ENCODE data around the gene PTPN14. TPM values are rescaled to one million over a fixed set of nuclear protein-coding genes. Genes with fewer than 3 reads are reported as not detected.

Gene PTPN14
- total and polyA plus RNA-seq, 2 of the 8 experiments (the other 6 are each of a cell fraction or from before 2014, with no cell fraction given): 14.4 to 93.6 TPM

GRCh38 chr1:214317300-214317699, 234.1 kb downstream of the PTPN14 start:
- Histone ChIP-seq H2BK20ac (ENCODE audit: low read length) (no peak overlapping the region), H3K27me3 (replicated peaks in 1 of 4; ENCODE audit: control insufficient read depth in 3 of 4, extremely low read depth in 1 of 4, insufficient read depth in 3 of 4, low read length in 3 of 4) (peaks cover 20 to 46% (median 43%) of the 10 kb centered on the region in 4 experiments; a peak in 6 of 7 replicates), H3K36me3 (ENCODE audit: control insufficient read depth in 2 of 4, insufficient read depth in 4 of 4, low read length in 3 of 4) (no peaks in the 10 kb centered on the region; a peak in 1 of 8 replicates), H3K14ac (ENCODE audit: insufficient read length) (no peak overlapping the region), H3K4me1 (replicated peaks in 1 of 4; ENCODE audit: control insufficient read depth in 3 of 4, insufficient read depth in 4 of 4, low read length in 3 of 4) (peaks cover 3 to 20% (median 12%) of the 10 kb centered on the region in 4 experiments), H2AK5ac (ENCODE audit: low read depth, low read length) (no peak overlapping the region), H3K23ac (ENCODE audit: insufficient read length) (no peak overlapping the region), H3K27ac (ENCODE audit: low read depth, low read length) (no peak overlapping the region), H3K18ac (ENCODE audit: extremely low read depth, low read length) (no peak overlapping the region), H4K8ac (ENCODE audit: extremely low read depth, insufficient read depth, low read length) (no peak overlapping the region), H4K20me1 (replicated peaks in 1 of 2; ENCODE audit: control insufficient read depth in 1 of 2, insufficient read depth in 2 of 2, low read length in 2 of 2) (peaks cover 0 to 2% of the 10 kb centered on the region in 2 experiments), H2BK5ac (ENCODE audit: low read depth, low read length) (no peak overlapping the region), H2AFZ (ENCODE audit: low read length) (no peak overlapping the region), H4K5ac (ENCODE audit: insufficient read length, low read depth, low read length) (no peak overlapping the region), H3K23me2 (ENCODE audit: low read depth, low read length) (no peaks in the 10 kb centered on the region), H3K9me3 (ENCODE audit: insufficient read depth in 2 of 2, low read depth in 1 of 2, low read length in 1 of 2) (no peaks in the 10 kb centered on the region), H3K9ac (replicated peaks in 1 of 4; ENCODE audit: extremely low read depth in 1 of 4, low read depth in 3 of 4, low read length in 3 of 4) (no peak overlapping the region), H3K79me2 (ENCODE audit: control insufficient read depth in 1 of 2, insufficient read depth in 2 of 2, low read length in 2 of 2) (no peaks in the 10 kb centered on the region), H3K79me1 (ENCODE audit: low read depth, low read length) (no peaks in the 10 kb centered on the region), H3K4me3 (ENCODE audit: extremely low read depth in 1 of 4, insufficient read depth in 2 of 4, low read depth in 3 of 4, low read length in 4 of 4) (peak overlapping the region in 1 of 4 experiments; percentile 45; a peak in 2 of 8 replicates), H2BK120ac (replicated peaks; ENCODE audit: low read depth, low read length) (no peak overlapping the region), H2BK12ac (ENCODE audit: low read depth, low read length) (no peak overlapping the region; the same call in 1 of the 2 replicates), H3K4ac (replicated peaks; ENCODE audit: insufficient read length, low read depth, low read length) (no peak overlapping the region), H3K56ac (replicated peaks; ENCODE audit: insufficient read length, low read depth, low read length) (no peak overlapping the region), H4K91ac (replicated peaks; ENCODE audit: insufficient read length, low read length) (no peak overlapping the region), H3K4me2 (ENCODE audit: insufficient read depth in 1 of 2, low read depth in 2 of 2, low read length in 2 of 2) (peak overlapping the region; percentile 33 to 55; a peak in 3 of 4 replicates), H2BK15ac (ENCODE audit: low read length) (no peak overlapping the region)
- POLR2A ChIA-PET (ENCODE audit: partially characterized antibody): interaction anchor here (0.6 to 2.9 kb wide), 13 partner anchors 9 to 246 kb away, joined by 3 to 15 read pairs (median 5); partner anchors contain the start of gene SMYD2
- DNase-seq (ENCODE audit: low read depth in 1 of 2, low spot score in 2 of 2): peak; percentile 58 to 82
- WGBS, 2 experiments (ENCODE audit: extremely low coverage in 1 of 2, insufficient coverage in 1 of 2, insufficient read length in 1 of 2, insufficient replicate concordance in 2 of 2, low coverage in 1 of 2, low lambda C conversion rate in 2 of 2, missing lambda C conversion rate in 1 of 2): 3% methylated on average over 4 of the region's 4 CpGs; no CpG with 5 or more reads in 1 of the 2 experiments
- CTCF ChIA-PET (ENCODE audit: partially characterized antibody): interaction anchor here (0.7 to 12.6 kb wide), 18 partner anchors 11 to 321 kb away, joined by 3 to 262 read pairs (median 7); no protein-coding TSS in a partner anchor
- peak; percentile 99 for FAIRE-seq
- no peak for TF ChIP-seq SUZ12 (IDR thresholded peaks at IDR 0.05; ENCODE audit: low read length)
- no peak for TF ChIP-seq ASH2L (IDR thresholded peaks at IDR 0.05; ENCODE audit: low read length)
- no peak for TF ChIP-seq USF2 (IDR thresholded peaks at IDR 0.05; ENCODE audit: low read length)
- no peak for TF ChIP-seq TAF1 (IDR thresholded peaks at IDR 0.05; ENCODE audit: low read depth, low read length)
- TF ChIP-seq TEAD4 (IDR thresholded peaks at IDR 0.05; ENCODE audit: low read depth, low read length): peak; percentile 29; the same call in 1 of the 2 replicates
- no peak for TF ChIP-seq SAP30 (IDR thresholded peaks at IDR 0.05; ENCODE audit: insufficient read depth, insufficient replicate concordance, low read length)
- no peak for TF ChIP-seq NRF1 (IDR thresholded peaks at IDR 0.05; ENCODE audit: low read depth, low read length)
- TF ChIP-seq TCF12 (IDR thresholded peaks at IDR 0.05; ENCODE audit: low read depth, low read length): peak; percentile 89
- no peak for TF ChIP-seq BACH1 (IDR thresholded peaks at IDR 0.05; ENCODE audit: low read length)
- no peak for TF ChIP-seq PHF8 (conservative IDR thresholded peaks at IDR 0.05; ENCODE audit: low read depth, low read length)
- no peak for TF ChIP-seq MAFK (IDR thresholded peaks at IDR 0.05; ENCODE audit: low read depth, low read length)
- no peak for TF ChIP-seq SIN3A (conservative IDR thresholded peaks at IDR 0.05 in 1 of 2, IDR thresholded peaks at IDR 0.05 in 1 of 2; ENCODE audit: low read depth in 1 of 2, low read length in 2 of 2)
